ENCODE data around the gene CADM4. TPM values are rescaled to one million over a fixed set of nuclear protein-coding genes. Genes with fewer than 3 reads are reported as not detected.

CADM4 gene
- total RNA-seq, 1 donor from 2014 or later: 6.9 TPM

DNA sequence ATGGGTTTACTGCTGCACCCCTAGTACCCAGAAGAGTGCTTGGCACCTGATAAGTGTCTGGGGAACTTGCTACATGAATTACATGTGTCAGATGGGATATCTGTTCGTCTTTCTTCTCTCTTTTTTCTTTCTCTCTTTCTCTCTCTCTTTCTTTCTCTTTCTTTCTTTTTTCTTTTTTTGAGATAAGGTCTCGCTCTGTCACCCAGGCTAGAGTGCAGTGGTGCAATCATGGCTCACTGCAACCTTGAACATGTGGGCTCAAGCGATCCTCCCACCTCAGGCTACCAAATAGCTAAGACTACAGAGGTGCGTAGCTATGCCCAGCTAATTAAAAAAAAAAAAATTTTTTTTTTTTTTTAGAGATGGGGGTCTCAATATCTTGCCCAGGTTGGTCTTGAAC lies 6.1 kb downstream of the CADM4 start:
- TF ChIP-seq, protein P1, sequence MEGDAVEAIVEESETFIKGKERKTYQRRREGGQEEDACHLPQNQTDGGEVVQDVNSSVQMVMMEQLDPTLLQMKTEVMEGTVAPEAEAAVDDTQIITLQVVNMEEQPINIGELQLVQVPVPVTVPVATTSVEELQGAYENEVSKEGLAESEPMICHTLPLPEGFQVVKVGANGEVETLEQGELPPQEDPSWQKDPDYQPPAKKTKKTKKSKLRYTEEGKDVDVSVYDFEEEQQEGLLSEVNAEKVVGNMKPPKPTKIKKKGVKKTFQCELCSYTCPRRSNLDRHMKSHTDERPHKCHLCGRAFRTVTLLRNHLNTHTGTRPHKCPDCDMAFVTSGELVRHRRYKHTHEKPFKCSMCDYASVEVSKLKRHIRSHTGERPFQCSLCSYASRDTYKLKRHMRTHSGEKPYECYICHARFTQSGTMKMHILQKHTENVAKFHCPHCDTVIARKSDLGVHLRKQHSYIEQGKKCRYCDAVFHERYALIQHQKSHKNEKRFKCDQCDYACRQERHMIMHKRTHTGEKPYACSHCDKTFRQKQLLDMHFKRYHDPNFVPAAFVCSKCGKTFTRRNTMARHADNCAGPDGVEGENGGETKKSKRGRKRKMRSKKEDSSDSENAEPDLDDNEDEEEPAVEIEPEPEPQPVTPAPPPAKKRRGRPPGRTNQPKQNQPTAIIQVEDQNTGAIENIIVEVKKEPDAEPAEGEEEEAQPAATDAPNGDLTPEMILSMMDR (IDR thresholded peaks at IDR 0.05; ENCODE audit: borderline replicate concordance): no peak
- intact Hi-C loops (cut with micrococcal nuclease): no loop called here
- Histone ChIP-seq H3K36me3 (no peaks in the 10 kb centered on the region), H3K27me3 (ENCODE audit: low read depth) (peaks cover 33% of the 10 kb centered on the region), H3K9me3 (replicated peaks) (no peaks in the 10 kb centered on the region), H3K4me1 (no peaks in the 10 kb centered on the region), H3K4me3 (no peak overlapping the region), H3K27ac (replicated peaks) (no peak overlapping the region)
- DNase-seq: no peak

DNA sequence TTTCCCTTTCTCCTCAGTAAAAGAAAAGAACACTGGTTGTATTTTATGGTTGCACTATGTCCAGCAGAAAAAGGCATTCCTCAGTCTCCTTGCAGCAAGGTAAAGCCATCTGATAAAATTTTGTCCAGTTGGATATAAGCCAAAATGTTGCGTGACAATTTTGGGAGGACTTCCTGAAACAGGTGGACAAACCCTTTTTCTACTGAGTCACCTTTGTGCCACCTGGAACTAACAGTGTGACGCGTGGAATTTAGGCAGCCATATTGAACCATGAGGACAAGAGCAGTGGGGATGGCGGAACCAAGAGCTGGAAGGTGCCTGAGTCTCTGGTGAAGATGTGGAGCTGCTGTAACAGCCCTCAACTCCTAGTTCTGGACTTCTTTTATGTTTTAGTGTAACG lies 8.2 kb downstream of the CADM4 start:
- no peaks in the 10 kb centered on the region for H3K4me1 ChIP-seq
- DNase-seq: no peak
- TF ChIP-seq, protein P1 (IDR thresholded peaks at IDR 0.05; ENCODE audit: borderline replicate concordance): no peak
- H3K36me3 ChIP-seq: no peaks in the 10 kb centered on the region
- intact Hi-C loops (cut with micrococcal nuclease): no loop called here
- no peak overlapping the region for H3K27ac ChIP-seq (replicated peaks)
- H3K4me3 ChIP-seq: no peak overlapping the region
- no peaks in the 10 kb centered on the region for H3K9me3 ChIP-seq (replicated peaks)
- peaks cover 16% of the 10 kb centered on the region for H3K27me3 ChIP-seq (ENCODE audit: low read depth)

DNA sequence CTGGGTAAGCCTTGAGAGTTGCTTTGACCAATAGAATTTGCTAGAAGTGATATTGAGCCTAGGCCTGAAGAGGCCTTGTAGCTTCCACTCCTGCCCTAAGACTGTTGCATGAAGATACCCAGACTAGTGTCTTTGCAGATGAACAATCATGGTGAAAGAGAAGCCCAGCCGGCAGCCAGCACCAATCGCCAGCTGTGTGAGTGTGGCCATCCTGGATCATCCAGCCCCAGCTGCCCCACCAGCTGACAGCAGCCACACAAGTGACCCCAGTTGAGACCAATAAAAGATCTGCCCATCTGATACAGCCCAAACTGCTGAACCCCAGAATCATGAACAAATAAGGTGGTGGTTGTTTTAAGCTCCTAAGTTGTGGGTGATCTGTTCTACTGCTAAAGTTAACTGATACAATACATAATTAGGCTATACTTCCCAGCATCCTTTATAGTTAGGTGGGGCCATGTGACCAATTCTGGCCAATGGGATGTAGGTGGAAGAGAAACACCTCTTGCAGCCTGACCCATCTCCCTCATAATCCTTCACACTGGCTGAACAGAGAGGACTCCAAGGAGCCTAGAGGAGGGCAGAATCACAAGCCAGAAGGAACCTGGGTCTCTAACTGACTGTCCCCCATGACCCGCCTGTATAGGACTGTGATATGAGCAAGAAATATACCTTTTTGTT lies 10.9 kb downstream of the CADM4 start:
- no peaks in the 10 kb centered on the region for H3K4me1 ChIP-seq
- no peak overlapping the region for H3K4me3 ChIP-seq
- intact Hi-C loops (cut with micrococcal nuclease): no loop called here
- TF ChIP-seq, protein P1 (IDR thresholded peaks at IDR 0.05; ENCODE audit: borderline replicate concordance): no peak
- H3K9me3 ChIP-seq (replicated peaks): no peaks in the 10 kb centered on the region
- no peak overlapping the region for H3K27ac ChIP-seq (replicated peaks)
- no peaks in the 10 kb centered on the region for H3K36me3 ChIP-seq
- DNase-seq: no peak
- H3K27me3 ChIP-seq (ENCODE audit: low read depth): no peaks in the 10 kb centered on the region

DNA sequence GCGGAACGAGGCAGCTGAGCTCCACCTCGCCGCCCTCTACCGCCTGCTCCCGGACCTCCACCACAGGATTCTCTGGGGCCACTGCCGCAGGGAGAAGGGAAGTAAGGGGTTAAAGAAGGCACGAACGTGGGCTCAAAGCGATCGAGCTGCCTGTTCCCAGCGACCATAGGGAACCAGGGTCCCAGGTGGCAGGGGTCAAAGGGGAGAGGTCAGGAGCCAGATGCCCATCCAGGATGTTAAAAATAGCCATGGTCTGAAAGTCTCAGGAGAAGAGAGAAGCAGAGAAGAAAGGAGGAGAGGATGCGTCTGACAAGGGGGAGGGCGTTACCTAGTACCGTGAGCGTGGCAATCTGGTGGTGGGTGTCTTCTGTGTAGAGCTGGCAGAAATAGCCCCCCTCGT lies 12.8 kb downstream of the CADM4 start:
- TF ChIP-seq, protein P1 (IDR thresholded peaks at IDR 0.05; ENCODE audit: borderline replicate concordance): no peak
- no peak overlapping the region for H3K27ac ChIP-seq (replicated peaks)

DNA sequence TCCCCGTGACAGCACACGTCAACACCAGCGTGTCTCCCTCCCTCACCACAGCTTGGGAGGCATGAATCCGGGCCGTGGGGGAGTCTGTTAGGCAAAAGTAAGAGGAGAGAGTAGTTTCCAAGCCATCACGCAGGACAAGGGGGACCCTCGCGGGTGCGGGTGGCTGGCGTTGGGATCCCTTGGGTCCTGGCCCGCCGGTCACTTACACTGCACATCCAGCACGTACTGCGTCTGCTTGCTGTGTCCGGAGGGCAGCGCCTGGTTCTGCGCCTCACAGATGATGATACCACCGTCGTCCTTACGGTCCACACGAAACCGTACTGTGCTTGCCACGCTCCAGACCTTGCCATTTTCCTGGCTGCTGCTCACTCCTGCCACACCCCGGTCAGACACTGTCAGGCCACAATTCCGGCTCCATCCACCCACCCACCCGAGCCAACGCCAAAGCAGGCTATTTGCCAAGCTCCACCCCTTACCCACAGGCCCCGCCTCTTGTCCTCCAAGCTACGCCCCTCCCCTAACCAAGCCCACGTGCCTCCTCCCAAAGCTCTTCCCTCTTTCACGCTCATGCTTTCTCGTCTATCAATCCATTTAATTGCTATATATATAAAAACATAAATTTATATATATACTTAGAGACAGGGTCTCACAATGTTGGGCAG lies 13.6 kb downstream of the CADM4 start:
- no peaks in the 10 kb centered on the region for H3K9me3 ChIP-seq (replicated peaks)
- TF ChIP-seq, protein P1 (IDR thresholded peaks at IDR 0.05; ENCODE audit: borderline replicate concordance): no peak
- intact Hi-C loops (cut with micrococcal nuclease): no loop called here

More for the DNA sequence above, 12.8 kb downstream of the CADM4 start:
- DNase-seq: no peak
- Histone ChIP-seq H3K27me3 (ENCODE audit: low read depth) (no peaks in the 10 kb centered on the region), H3K4me1 (no peaks in the 10 kb centered on the region), H3K4me3 (no peak overlapping the region), H3K9me3 (replicated peaks) (no peaks in the 10 kb centered on the region), H3K36me3 (no peaks in the 10 kb centered on the region)
- intact Hi-C loops (cut with micrococcal nuclease): no loop called here

More for the DNA sequence above, 13.6 kb downstream of the CADM4 start:
- Histone ChIP-seq H3K36me3 (no peaks in the 10 kb centered on the region), H3K27ac (replicated peaks) (no peak overlapping the region), H3K4me3 (no peak overlapping the region), H3K27me3 (ENCODE audit: low read depth) (no peaks in the 10 kb centered on the region), H3K4me1 (no peaks in the 10 kb centered on the region)
- DNase-seq: no peak

All from left ventricle myocardium inferior (tissue), 1 donor.